ENCODE results near the gene ANKH.
A peak's percentile ranks its signal among the peaks of the same experiment; 100 is the strongest.
"Not testable (repeated sequence)": the region's sequence is repeated elsewhere in the genome, so short reads cannot be mapped to it uniquely, and the experiment has no call there.

ANKH gene

DNA sequence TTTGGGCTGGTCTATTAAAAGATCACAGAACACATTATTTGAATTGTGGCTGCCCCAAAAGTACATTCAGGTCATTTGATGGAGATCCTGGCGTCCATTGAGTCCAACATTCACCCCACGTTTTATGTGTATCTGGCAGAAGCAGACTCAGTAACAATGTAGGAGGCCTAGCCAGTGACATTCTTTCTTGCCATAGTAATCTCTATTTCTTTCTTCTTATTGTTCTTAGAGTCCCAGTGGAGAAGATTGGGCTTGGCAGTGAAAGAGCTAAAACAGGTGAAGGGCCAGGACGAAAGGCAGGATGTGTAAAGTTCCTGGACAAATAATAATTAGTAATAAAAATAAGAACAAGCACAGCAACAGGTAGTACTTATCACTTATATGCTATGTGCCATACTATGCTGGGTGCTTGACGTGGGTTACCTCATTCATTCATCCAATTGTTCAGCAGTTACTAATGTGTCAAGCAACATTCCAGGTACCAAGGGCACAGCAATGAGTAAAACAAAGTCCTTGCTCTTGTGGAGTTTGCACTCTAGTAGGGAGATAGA, 12.6 kb upstream of the ANKH start:
- no peak for DNase-seq

GRCh38 chr5:14882658-14883580, 11.3 kb upstream of the ANKH start:
- no peak for DNase-seq

- no peak for DNase-seq
Observed at GRCh38 chr5:14881826-14882225, 10.2 kb upstream of the ANKH start.

DNA sequence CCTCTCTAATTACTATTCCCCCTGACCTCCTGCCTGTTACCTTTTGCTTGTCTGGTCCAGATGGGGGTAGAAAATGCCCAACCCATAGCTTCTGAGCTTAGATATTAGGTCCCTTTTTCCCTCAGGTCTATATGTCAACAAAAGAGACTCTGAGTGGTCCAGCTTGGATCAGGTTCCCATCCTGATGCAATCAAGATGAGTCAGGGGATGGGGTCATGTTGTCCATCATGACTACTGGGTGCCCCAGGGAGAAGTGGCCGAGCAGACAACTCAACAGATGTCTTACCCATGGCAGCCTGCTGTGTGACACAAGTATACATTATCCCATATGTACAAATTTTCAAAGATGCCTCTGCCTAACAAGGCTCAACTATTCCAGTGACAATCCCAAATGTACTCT, 9.1 kb upstream of the ANKH start:
- DNase-seq = no peak

DNA sequence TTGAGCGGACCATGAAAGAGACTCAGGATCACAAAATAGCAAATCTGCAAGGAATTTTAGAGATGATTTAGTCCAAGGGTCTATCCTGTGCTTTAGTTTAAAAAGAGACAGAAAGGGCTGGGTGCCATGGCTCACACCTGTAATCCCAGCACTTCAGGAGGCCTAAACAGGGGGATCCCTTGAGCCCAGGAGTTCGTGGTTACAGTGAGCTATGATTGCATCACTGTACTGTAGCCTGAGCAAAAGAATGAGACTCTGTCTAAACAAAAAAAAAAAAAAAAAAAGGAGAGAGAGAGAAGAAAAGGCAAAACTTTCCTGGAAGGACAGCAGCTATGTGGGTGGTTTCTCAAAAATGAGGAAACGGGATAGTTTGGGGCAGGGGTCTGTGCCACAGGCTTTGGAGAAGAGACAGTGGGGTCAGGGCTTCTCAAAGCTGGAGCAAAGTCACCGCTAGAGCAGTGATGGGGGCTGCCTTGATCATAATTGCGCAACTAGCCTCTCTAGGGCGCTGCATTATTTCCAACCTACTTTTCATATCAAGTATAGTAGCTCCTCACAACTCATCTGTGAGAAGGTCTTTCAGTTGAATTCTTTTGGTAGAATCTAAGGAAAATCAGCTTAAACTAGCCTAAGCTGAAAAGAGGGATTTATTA, 8.5 kb upstream of the ANKH start:
- no peak for DNase-seq

- no peak for DNase-seq
Observed at GRCh38 chr5:14879393-14879792, 7.8 kb upstream of the ANKH start.

DNA sequence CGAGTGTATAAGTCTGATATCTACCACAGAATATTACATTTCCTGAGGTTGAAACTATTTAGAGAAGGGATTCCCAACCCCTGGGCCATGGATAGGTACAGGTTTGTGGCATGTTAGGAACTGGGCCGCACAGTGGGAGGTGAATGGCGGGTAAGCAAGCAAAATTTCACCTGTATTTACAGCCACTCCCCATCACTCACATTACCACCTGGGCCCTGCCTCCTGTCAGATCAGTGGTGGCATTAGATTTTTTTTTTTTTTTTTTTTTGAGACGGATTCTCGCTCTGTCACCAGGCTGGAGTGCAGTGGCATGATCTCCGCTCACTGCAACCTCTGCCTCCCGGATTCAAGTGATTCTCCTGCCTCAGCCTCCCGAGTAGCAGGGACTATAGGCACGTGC, 6.6 kb upstream of the ANKH start:
- DNase-seq = not testable (repeated sequence)

- no peak for DNase-seq
Observed at GRCh38 chr5:14876095-14876494, 4.5 kb upstream of the ANKH start.

GRCh38 chr5:14873790-14874189, 2.2 kb upstream of the ANKH start:
- no peak for DNase-seq

DNA sequence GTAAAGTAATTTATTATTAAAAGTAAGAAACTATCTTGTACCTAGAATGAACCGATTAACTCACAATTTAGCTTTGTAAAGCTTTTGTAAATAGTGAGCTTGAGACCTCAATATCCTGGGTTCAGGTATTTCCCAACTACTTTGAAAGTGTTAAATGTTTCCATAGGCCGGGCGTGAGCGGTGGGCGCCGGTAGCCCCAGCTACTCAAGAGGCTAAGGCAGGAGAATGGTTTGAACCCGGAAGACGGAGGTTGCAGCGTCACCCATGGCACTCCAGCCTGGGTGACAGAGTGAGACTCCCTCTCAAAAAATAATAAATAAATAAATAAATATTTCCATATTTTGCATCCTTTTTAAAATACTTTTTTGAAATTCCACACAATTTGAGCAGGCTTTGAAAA, 1.5 kb upstream of the ANKH start:
- no peak for DNase-seq

DNA sequence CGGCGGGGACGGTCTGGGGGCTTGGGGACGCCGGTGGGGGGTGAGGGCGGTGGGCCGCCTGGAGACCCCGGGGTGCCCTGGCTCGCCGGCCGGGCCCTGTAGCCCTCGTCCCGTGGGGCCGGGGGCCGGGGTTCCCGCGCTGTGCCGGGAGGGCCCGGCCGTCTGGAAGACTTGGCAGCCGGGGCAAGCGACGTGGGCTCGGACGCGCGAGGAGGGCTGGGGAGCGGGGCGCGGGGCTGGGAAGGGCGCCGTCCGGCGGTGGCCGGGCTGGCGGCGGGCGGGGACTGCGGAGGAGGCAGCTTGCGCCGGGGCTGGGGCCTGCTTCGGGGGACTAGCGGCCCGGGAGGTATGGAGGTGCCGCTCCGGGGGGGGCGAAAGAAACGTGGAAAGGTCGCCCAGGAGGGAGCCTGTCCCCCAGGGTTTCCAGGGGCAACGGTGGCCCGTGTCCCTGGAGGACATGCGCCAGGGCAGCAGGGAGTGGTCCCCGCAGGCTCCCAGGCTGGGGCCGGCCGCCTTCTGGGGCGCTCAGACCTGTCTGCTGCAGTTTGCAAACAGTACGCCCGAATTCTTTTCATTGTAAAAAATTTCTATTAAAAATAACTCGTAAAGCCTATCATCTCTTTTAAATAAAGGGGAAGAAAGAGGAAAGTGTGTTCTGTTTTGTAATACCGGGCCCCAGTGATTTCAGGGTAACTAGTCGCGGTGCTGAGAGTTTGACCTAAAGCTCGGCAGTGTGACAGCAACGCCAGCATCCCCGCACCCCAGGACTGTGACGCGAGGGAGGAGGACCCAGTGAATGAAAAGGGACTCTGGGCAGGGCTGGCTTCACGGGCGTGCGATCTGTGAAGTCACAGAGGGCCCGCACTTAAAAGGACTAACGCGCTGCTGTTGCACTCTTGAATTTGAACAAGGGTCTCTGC, 752 bp upstream of the ANKH start:
- DNase-seq = peak; percentile 75

DNA sequence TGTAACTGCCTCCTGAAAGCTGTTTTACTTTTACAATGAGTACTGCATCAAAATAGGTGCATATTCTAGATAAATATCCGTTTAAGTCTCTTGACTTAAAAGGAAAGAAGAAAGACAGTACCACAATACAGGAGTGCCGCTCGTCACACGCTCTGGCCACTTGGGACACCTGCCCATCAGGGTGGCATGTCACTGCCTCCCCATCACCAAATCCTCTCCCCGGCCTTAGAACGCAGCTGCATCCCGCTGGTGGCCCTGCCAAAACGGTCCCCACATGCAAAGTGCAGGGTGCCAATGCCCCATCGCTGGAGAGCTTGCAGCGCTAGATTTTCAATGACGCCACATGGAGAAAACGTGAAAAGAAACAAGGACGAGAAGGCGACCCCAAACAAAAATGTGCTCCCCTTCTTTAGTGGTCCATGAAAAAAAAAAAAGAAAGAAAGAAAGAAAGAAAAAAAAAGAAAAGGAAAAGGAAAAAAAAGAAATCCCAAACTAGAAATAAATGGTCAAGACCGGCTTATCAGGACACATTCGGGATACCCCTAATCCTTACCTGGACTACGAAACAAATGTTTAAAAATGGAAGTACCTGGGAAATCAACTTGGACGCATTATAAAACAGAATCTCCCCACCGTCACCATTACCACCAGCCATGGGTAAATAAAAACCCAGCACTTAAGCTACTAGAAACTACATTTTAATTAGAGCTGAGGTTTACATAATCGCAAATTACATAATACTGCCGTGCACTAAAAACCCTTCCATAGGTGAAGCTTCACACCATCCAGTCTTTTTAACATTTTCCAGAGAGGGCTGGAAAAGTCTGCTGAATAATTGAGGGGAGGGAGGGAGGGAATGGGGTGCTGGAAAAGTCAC, 1.0 kb downstream of the ANKH start:
- peak; percentile 44 for DNase-seq

GRCh38 chr5:14869668-14870164, 1.9 kb downstream of the ANKH start:
- DNase-seq = no peak

- DNase-seq = no peak
Observed at GRCh38 chr5:14869233-14869632, 2.3 kb downstream of the ANKH start.

- no peak for DNase-seq
Observed at GRCh38 chr5:14868771-14869170, 2.8 kb downstream of the ANKH start.

- DNase-seq = no peak
Observed at GRCh38 chr5:14864181-14864812, 7.3 kb downstream of the ANKH start.

DNA sequence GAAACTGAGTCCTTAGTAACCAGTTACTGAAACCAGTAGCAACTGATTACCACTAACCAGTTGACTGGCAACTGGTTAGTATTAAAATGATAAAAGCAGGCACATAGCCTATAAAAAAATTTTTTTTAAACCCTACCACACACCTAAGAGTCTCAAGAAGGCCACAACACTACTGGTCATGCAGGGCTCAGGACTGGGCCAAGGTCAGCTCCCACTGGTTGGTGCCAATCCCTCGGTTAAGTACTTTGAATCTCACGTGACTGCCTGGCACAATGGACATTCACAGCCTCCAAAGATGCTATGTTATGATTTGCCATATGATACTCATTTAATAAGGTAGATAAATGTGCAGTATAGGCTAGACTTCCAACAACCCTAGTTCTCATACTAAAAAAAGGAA, 8.5 kb downstream of the ANKH start:
- DNase-seq = no peak

GRCh38 chr5:14861123-14861765, 10.3 kb downstream of the ANKH start:
- DNase-seq = no peak

DNA sequence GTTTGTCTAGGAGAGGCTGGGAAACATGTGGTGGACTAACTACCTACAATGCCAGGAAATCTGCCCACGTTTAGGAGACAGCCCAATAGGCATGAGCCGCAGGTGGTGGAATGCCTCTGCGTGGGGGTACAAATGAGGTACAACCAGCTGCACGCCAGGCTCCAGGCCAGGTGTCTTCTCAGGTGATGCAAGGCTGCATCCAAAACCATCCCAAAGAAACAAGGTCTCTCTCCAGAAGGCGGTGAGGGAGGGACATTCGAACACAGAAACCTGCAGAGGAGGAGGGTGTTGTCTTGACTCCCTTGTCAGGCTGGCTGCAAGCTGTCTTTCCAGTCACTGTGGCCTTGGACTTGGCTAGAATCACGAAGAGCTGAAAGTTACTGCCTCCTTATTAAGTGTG, 11.6 kb downstream of the ANKH start:
- no peak for DNase-seq

DNA sequence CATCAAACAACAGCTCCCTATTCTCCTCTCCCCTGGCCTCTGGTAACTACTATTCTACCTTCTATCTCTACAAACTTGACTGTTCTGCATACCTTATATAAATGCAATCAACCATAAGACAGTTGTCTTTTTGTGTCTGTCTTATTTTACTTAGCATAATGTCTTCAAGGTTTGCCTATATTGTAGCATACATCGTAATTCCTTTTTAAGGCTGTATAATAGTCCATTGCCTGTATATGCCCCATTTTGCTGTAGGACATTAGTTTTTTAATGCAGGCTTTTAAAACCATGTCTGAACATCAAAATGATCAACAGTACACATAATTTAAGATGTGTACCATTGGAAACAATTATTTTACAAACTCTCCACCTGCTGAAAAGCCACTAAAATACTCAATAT, 12.4 kb downstream of the ANKH start:
- DNase-seq = no peak
